NOMO-1 treated with dmso at 0.1 percent for 144 hours (cell line): Measurements from ENCODE around the gene MFSD1.

Experiments
- DNase-seq: peaks from one replicate; lab custom pipeline; 2025; ENCODE audit not compliant: unreplicated experiment; lab: John Stamatoyannopoulos, UW

The MFSD1 gene

GRCh38 chr3:158801696-158802408 lies at the start of gene MFSD1:
TSS of gene MFSD1 (plus strand) at chr3:158802054. CDS start at chr3:158802153, 99 bp downstream.
- DNase-seq = peak; percentile 90

GRCh38 chr3:158753854-158754253 lies 48.0 kb upstream of the MFSD1 start:
- DNase-seq = no peak

GRCh38 chr3:158755421-158755820 lies 46.4 kb upstream of the MFSD1 start:
- DNase-seq = no peak

- DNase-seq = no peak
Measured at GRCh38 chr3:158761350-158761749, 40.5 kb upstream of the MFSD1 start.

- no peak for DNase-seq
Measured at GRCh38 chr3:158762701-158763100, 39.2 kb upstream of the MFSD1 start.

GRCh38 chr3:158763421-158763820 lies 38.4 kb upstream of the MFSD1 start:
- DNase-seq = no peak

- no peak for DNase-seq
Measured at GRCh38 chr3:158765518-158766205, 36.2 kb upstream of the MFSD1 start.

- DNase-seq = no peak
Measured at GRCh38 chr3:158766364-158766763, 35.5 kb upstream of the MFSD1 start.

GRCh38 chr3:158768361-158768787 lies 33.5 kb upstream of the MFSD1 start:
- DNase-seq = no peak

- DNase-seq = no peak
Measured at GRCh38 chr3:158768881-158769543, 32.8 kb upstream of the MFSD1 start.

GRCh38 chr3:158769549-158769948 lies 32.3 kb upstream of the MFSD1 start:
- DNase-seq = no peak

- no peak for DNase-seq
Measured at GRCh38 chr3:158769952-158770740, 31.7 kb upstream of the MFSD1 start.

- DNase-seq = no peak
Measured at GRCh38 chr3:158770741-158771350, 31.0 kb upstream of the MFSD1 start.

GRCh38 chr3:158771577-158771976 lies 30.3 kb upstream of the MFSD1 start:
- DNase-seq = no peak

- DNase-seq = no peak
Measured at GRCh38 chr3:158771982-158772381, 29.9 kb upstream of the MFSD1 start.

GRCh38 chr3:158773166-158773565 lies 28.7 kb upstream of the MFSD1 start:
- no peak for DNase-seq

- no peak for DNase-seq
Measured at GRCh38 chr3:158773845-158774830, 27.7 kb upstream of the MFSD1 start.

GRCh38 chr3:158774965-158775364 lies 26.9 kb upstream of the MFSD1 start:
- DNase-seq = no peak
